ENCODE measurements around the gene RAMACL.

The RAMACL gene

GRCh38 chr6:166589786-166590574 lies 3.5 kb upstream of the RAMACL start:
- DNase-seq: no peak
- TF ChIP-seq, protein P1, sequence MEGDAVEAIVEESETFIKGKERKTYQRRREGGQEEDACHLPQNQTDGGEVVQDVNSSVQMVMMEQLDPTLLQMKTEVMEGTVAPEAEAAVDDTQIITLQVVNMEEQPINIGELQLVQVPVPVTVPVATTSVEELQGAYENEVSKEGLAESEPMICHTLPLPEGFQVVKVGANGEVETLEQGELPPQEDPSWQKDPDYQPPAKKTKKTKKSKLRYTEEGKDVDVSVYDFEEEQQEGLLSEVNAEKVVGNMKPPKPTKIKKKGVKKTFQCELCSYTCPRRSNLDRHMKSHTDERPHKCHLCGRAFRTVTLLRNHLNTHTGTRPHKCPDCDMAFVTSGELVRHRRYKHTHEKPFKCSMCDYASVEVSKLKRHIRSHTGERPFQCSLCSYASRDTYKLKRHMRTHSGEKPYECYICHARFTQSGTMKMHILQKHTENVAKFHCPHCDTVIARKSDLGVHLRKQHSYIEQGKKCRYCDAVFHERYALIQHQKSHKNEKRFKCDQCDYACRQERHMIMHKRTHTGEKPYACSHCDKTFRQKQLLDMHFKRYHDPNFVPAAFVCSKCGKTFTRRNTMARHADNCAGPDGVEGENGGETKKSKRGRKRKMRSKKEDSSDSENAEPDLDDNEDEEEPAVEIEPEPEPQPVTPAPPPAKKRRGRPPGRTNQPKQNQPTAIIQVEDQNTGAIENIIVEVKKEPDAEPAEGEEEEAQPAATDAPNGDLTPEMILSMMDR (IDR thresholded peaks at IDR 0.05; ENCODE audit: low read depth, low read length): no peak
- Histone ChIP-seq H3K9me3 (no peaks in the 10 kb centered on the region), H3K4me3 (ENCODE audit: low read depth, low read length) (peak overlapping the region; percentile 13; the same call in 1 of the 2 replicates), H3K4me1 (peaks cover 37% of the 10 kb centered on the region), H3K36me3 (no peaks in the 10 kb centered on the region), H3K27me3 (no peaks in the 10 kb centered on the region)

GRCh38 chr6:166589337-166589731 lies 2.9 kb upstream of the RAMACL start:
- DNase-seq: no peak
- Histone ChIP-seq H3K9me3 (no peaks in the 10 kb centered on the region), H3K4me1 (peaks cover 37% of the 10 kb centered on the region), H3K27me3 (no peaks in the 10 kb centered on the region), H3K36me3 (no peaks in the 10 kb centered on the region), H3K4me3 (ENCODE audit: low read depth, low read length) (no peak overlapping the region)
- TF ChIP-seq, protein P1 (IDR thresholded peaks at IDR 0.05; ENCODE audit: low read depth, low read length): no peak

DNA sequence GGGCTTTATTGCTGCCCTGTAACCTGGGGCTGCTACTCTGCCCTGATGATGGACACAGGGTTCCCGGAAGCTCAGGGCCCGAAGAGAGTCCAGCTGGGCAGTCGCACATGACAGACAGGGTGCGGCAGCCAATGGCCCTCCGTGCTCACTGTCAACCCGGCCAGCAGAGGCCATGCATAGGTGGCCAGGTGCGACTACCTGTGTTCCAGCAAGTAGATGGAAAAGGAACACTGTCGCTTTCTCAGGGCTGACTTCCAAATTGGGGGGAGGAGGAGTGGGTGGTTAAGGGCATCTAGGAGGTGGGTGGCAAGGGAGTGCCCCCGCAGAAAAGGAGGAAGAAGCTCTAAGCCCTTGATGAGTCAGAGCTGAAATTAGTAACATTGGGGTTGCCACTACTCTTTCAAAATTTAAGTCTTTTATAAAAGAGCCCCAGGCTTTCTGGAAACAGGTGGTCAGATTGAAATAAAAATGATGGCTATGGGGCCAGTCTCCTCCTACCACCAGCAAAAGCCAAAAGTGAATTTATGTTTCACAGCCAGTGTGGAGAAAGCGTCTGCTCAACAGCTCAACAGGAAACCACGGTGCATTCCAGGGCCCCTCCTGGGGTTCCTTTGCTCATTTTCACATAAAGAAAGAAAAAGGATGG lies 2.3 kb upstream of the RAMACL start:
- no peak for DNase-seq
- Histone ChIP-seq H3K27me3 (no peaks in the 10 kb centered on the region), H3K4me3 (ENCODE audit: low read depth, low read length) (no peak overlapping the region), H3K36me3 (no peaks in the 10 kb centered on the region), H3K9me3 (no peaks in the 10 kb centered on the region), H3K4me1 (peaks cover 37% of the 10 kb centered on the region)
- TF ChIP-seq, protein P1 (IDR thresholded peaks at IDR 0.05; ENCODE audit: low read depth, low read length): no peak

DNA sequence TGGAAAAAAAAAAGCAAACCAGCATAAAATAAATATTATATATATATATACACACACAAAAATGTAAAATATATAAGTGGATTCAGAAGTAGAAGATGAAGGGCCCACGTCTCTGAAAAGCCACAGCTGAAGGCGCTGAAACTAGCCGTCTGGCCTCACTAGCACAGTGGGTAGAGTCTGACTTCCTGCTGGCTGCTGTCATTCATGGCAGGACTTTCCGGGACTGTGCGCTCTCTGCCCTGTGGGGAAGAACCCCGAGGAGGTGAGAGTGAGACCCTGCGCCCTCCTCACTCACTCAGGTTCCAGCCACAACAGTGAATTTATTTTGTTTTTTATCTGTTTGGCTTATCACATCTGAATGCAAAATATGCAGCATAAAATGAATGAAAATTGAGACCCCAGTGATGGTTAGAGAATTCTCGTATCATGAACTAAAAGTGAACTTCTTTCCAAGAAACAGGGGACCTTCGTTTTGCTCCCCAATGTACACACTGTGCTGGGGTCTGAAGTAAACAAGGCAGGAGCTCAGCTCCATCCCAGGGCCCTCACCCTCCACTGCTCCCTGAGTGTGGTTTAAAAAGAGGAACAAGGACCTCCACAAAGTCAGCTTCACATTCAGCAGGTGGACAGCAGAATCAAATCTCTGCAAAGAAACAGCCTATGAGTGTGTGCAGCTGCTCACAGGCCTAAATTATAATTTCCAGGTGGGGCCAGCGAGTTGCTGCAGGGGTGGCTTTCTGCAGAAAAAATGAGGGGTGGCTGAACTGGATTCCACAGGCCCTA lies 1.3 kb upstream of the RAMACL start:
- TF ChIP-seq, protein P1 (IDR thresholded peaks at IDR 0.05; ENCODE audit: low read depth, low read length): no peak
- Histone ChIP-seq H3K9me3 (no peaks in the 10 kb centered on the region), H3K4me1 (peaks cover 36% of the 10 kb centered on the region), H3K4me3 (ENCODE audit: low read depth, low read length) (no peak overlapping the region), H3K27me3 (no peaks in the 10 kb centered on the region), H3K36me3 (no peaks in the 10 kb centered on the region)
- DNase-seq: no peak

- no peaks in the 10 kb centered on the region for H3K9me3 ChIP-seq
- H3K27me3 ChIP-seq: no peaks in the 10 kb centered on the region
- TF ChIP-seq, protein P1 (IDR thresholded peaks at IDR 0.05; ENCODE audit: low read depth, low read length): no peak
- DNase-seq: no peak
- H3K4me1 ChIP-seq: peaks cover 17% of the 10 kb centered on the region
- no peaks in the 10 kb centered on the region for H3K36me3 ChIP-seq
- no peak overlapping the region for H3K4me3 ChIP-seq (ENCODE audit: low read depth, low read length)
Observed at GRCh38 chr6:166584853-166585429, 1.5 kb downstream of the RAMACL start.

Data from BE2C (cell line).